Glomerular endothelial cell (primary cell): ENCODE data around the gene GRXCR1. TPM values are rescaled to one million over a fixed set of nuclear protein-coding genes. Genes with fewer than 3 reads are reported as not detected.

Source experiments
- total RNA-seq: library from RNA; depleted of rRNA; stranded (reverse); fragments of >200 nt; gene quantifications from 2 replicates; pipeline ENCODE4 v1.2.3, GENCODE V29; 2015

Gene GRXCR1
- total RNA-seq, 1 donor from 2014 or later = not detected

Other genes starting within 250 kb of the GRXCR1 start
- gene ATP8A1, start 235.6 kb upstream of the GRXCR1 start, total RNA-seq = 2.0 and 9.7 TPM in 2 replicates